ENCODE data around the gene ZNF526. TPM values are rescaled to one million over a fixed set of nuclear protein-coding genes. Genes with fewer than 3 reads are reported as not detected.

ZNF526 gene
- total RNA-seq, 1 donor from 2014 or later, result 11.7 TPM

GRCh38 chr19:42269478-42270345 lies 49.6 kb downstream of the ZNF526 start:
- intact Hi-C loops (cut with DNase I), result no loop called here
- ATAC-seq (no peak), DNase-seq (no peak)
- H3K27ac ChIP-seq, result peak overlapping the region; percentile 92
- no peak for TF ChIP-seq CTCF (IDR thresholded peaks at IDR 0.05)
- H3K36me3 ChIP-seq, result peaks cover 29% of the 10 kb centered on the region
- H3K4me1 ChIP-seq, result peaks cover 28% of the 10 kb centered on the region
- H3K4me3 ChIP-seq, result peak overlapping the region; percentile 61
- H3K9me3 ChIP-seq, result no peaks in the 10 kb centered on the region
- H3K27me3 ChIP-seq (ENCODE audit: low read depth), result no peaks in the 10 kb centered on the region

- DNase-seq, result peak; percentile 81
- peaks cover 35% of the 10 kb centered on the region for H3K4me1 ChIP-seq
- peak overlapping the region; percentile 61 for H3K4me3 ChIP-seq
- peaks cover 35% of the 10 kb centered on the region for H3K36me3 ChIP-seq
- ATAC-seq, result peak; percentile 0 to 4
- no peaks in the 10 kb centered on the region for H3K9me3 ChIP-seq
- H3K27ac ChIP-seq, result peak overlapping the region; percentile 92
- intact Hi-C loops (cut with DNase I), result no loop called here
- H3K27me3 ChIP-seq (ENCODE audit: low read depth), result no peaks in the 10 kb centered on the region
- no peak for TF ChIP-seq CTCF (IDR thresholded peaks at IDR 0.05)
Observed at GRCh38 chr19:42270346-42271044, 50.4 kb downstream of the ZNF526 start.

GRCh38 chr19:42271045-42271419 lies 50.9 kb downstream of the ZNF526 start:
- no peak for ATAC-seq
- Histone ChIP-seq H3K27ac (peak overlapping the region; percentile 92), H3K4me1 (peaks cover 41% of the 10 kb centered on the region), H3K36me3 (peaks cover 35% of the 10 kb centered on the region), H3K4me3 (peak overlapping the region; percentile 61), H3K9me3 (no peaks in the 10 kb centered on the region), H3K27me3 (ENCODE audit: low read depth) (no peaks in the 10 kb centered on the region)
- no peak for TF ChIP-seq CTCF (IDR thresholded peaks at IDR 0.05)
- intact Hi-C loops (cut with DNase I), result no loop called here
- DNase-seq, result no peak

GRCh38 chr19:42271861-42272534 lies 51.9 kb downstream of the ZNF526 start:
- Histone ChIP-seq H3K27me3 (ENCODE audit: low read depth) (no peaks in the 10 kb centered on the region), H3K36me3 (peaks cover 35% of the 10 kb centered on the region), H3K4me3 (no peak overlapping the region), H3K9me3 (no peaks in the 10 kb centered on the region), H3K4me1 (peaks cover 48% of the 10 kb centered on the region), H3K27ac (peak overlapping the region; percentile 92)
- TF ChIP-seq CTCF (IDR thresholded peaks at IDR 0.05), result no peak
- DNase-seq, result no peak
- intact Hi-C loops (cut with DNase I), result no loop called here
- ATAC-seq, result no peak

- no peak for TF ChIP-seq CTCF (IDR thresholded peaks at IDR 0.05)
- Histone ChIP-seq H3K36me3 (peaks cover 35% of the 10 kb centered on the region), H3K4me3 (no peak overlapping the region), H3K9me3 (no peaks in the 10 kb centered on the region), H3K4me1 (peaks cover 52% of the 10 kb centered on the region), H3K27ac (no peak overlapping the region), H3K27me3 (ENCODE audit: low read depth) (no peaks in the 10 kb centered on the region)
- intact Hi-C loops (cut with DNase I), result no loop called here
- no peak for DNase-seq
- no peak for ATAC-seq
Observed at GRCh38 chr19:42272535-42272897, 52.4 kb downstream of the ZNF526 start.

Measured in lower lobe of right lung (tissue), 2 donors.